Astrocyte (in vitro differentiated cells and primary cell): ENCODE results near the gene MRPS2.

Source experiments
- EZH2 ChIP-seq: IDR thresholded peaks from 2 replicates; pipeline ENCODE4 v1.6.1; 2012; ENCODE audit warnings: mild to moderate bottlenecking, low read length, inconsistent platforms; ENCODE audit not compliant: insufficient read depth
- TF ChIP-seq, protein P1 (sequence below): IDR thresholded peaks from 2 replicates; pipeline ENCODE4 v1.5.1; 2011; ENCODE audit warnings: low read depth, mild to moderate bottlenecking, inconsistent platforms, low read length, moderate library complexity; ENCODE audit not compliant: insufficient read depth

DNA sequence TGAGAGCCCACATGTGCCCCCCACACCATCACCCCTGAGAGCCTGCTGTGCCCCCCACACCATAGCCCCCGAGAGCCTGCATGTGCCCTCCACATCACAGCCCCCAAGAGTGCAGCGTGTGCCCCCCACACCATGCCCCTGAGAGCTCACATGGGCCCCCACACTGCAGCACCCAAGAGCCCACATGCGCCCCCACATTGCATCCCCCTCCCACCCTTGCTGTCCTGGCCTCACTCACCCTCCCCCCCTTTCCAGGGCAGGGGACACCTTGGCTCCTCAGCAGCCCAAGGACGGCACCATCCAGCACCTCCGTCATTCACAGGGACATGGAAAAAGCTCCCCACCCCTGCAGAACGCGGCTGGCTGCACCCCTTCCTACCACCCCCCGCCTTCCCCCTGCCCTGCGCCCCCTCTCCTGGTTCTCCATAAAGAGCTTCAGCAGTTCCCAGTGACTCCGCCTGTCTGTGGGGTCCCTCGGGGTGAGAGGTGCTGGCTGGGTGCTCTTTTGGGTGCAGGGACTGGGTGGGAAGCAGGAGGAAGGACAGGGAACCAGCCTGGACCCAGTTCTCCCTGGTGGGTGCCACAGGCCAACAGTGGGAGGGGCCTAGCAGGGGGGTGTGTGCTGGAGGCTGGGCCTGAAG, 25.7 kb downstream of the MRPS2 start:
- TF ChIP-seq, protein P1, sequence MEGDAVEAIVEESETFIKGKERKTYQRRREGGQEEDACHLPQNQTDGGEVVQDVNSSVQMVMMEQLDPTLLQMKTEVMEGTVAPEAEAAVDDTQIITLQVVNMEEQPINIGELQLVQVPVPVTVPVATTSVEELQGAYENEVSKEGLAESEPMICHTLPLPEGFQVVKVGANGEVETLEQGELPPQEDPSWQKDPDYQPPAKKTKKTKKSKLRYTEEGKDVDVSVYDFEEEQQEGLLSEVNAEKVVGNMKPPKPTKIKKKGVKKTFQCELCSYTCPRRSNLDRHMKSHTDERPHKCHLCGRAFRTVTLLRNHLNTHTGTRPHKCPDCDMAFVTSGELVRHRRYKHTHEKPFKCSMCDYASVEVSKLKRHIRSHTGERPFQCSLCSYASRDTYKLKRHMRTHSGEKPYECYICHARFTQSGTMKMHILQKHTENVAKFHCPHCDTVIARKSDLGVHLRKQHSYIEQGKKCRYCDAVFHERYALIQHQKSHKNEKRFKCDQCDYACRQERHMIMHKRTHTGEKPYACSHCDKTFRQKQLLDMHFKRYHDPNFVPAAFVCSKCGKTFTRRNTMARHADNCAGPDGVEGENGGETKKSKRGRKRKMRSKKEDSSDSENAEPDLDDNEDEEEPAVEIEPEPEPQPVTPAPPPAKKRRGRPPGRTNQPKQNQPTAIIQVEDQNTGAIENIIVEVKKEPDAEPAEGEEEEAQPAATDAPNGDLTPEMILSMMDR = no peak
- no peak for TF ChIP-seq EZH2
